GM23248 (cell line): ENCODE measurements around the gene FMO3.

Source experiments
- EZH2 ChIP-seq: fragments of 200-600 bp; sonication (generic); IDR thresholded peaks from 2 replicates; pipeline ENCODE4 v1.6.1; 2018; ENCODE audit warnings: antibody characterized with exemption, mild to moderate bottlenecking; ENCODE audit not compliant: insufficient read depth, poor library complexity, severe bottlenecking
- EZH2phosphoT487 ChIP-seq: fragments of 200-600 bp; sonication (generic); IDR thresholded peaks from 2 replicates; pipeline ENCODE4 v1.6.1; 2018; ENCODE audit warnings: antibody characterized with exemption, moderate library complexity, mild to moderate bottlenecking, low read depth; ENCODE audit not compliant: insufficient read depth

DNA sequence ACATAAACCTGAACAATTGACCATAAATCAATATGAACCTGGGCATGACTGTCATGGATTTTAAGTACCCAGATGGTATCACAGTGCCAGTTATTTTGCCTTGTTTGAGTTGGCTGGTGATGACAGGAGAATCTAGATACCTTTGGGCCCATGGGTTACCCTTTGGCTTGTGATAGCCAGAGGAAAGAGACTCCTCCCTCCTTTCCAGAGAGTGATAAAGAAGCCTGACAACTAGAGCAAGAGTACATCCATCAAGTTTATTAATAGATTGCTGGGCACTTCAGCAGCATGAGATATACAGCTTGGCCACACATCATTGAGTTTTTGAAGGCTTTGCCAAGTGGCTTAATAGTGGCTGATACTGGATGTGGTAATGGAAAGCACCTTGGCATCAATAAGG lies 6.6 kb upstream of the FMO3 start:
- TF ChIP-seq EZH2 (no peak), EZH2phosphoT487 (no peak)
